SK-N-MC (cell line): ENCODE measurements around the gene BRINP3.

Experiments used
- EZH2 ChIP-seq: fragments of 200-600 bp; sonication (generic); IDR thresholded peaks from one replicate; pipeline ENCODE4 v1.6.1; 2017; ENCODE audit warnings: antibody characterized with exemption
- POLR2AphosphoS5 ChIP-seq: IDR thresholded peaks from 2 replicates; pipeline ENCODE4 v1.6.1; 2012; ENCODE audit warnings: mild to moderate bottlenecking, low read depth, low read length, borderline replicate concordance

GRCh38 chr1:190456129-190456528 is 21.5 kb downstream of the BRINP3 start:
- TF ChIP-seq EZH2 (no peak), POLR2AphosphoS5 (no peak)
